Measurements from ENCODE around the gene NKAPL.

- TF ChIP-seq EP300 (IDR thresholded peaks at IDR 0.05; ENCODE audit: low read depth) (no peak), CTCF (IDR thresholded peaks at IDR 0.05) (no peak)
These were observed 15.8 kb downstream of the NKAPL start for GRCh38 chr6:28274888-28275287.

Data from transverse colon (tissue), 3 donors.